Neural cell (in vitro differentiated cells): ENCODE measurements around the gene ATP6V0A4. TPM values are rescaled to one million over a fixed set of nuclear protein-coding genes. Genes with fewer than 3 reads are reported as not detected.

Experiments
- H2AFZ ChIP-seq: fragments of 200-600, 300-800 bp; sonication (generic), shearing (Covaris generic); 2 replicates; pipeline ENCODE4 v1.6.0; 2014; ENCODE audit warnings: low read depth, mild to moderate bottlenecking, antibody characterized with exemption, low read length, moderate library complexity
- H3F3A ChIP-seq: fragments of 200-600 bp; shearing (Covaris generic); 2 replicates; pipeline ENCODE4 v1.6.1; 2016; ENCODE audit warnings: mild to moderate bottlenecking, moderate library complexity, mixed read lengths, antibody characterized with exemption, low read length; ENCODE audit not compliant: insufficient read depth, poor library complexity, severe bottlenecking
- H3K27ac ChIP-seq: fragments of 200-600, 300-800 bp; sonication (generic), shearing (Covaris generic); 2 replicates; pipeline ENCODE4 v1.5.1; 2014; ENCODE audit warnings: mild to moderate bottlenecking, low read length, moderate library complexity
- H3K27me3 ChIP-seq: fragments of 300-800, 200-600 bp; sonication (generic), shearing (Covaris generic); 2 replicates; pipeline ENCODE4 v1.6.0; 2014; ENCODE audit warnings: mild to moderate bottlenecking, low read depth, low read length, moderate library complexity; ENCODE audit not compliant: insufficient read depth
- H3K36me3 ChIP-seq: fragments of 300-800, 200-600 bp; sonication (generic), shearing (Covaris generic); 2 replicates; pipeline ENCODE4 v1.5.1; 2014; ENCODE audit warnings: mild to moderate bottlenecking, antibody characterized with exemption, low read length, moderate library complexity; ENCODE audit not compliant: insufficient read depth
- H3K4me2 ChIP-seq: fragments of 300-800, 200-600 bp; sonication (generic), shearing (Covaris generic); 2 replicates; pipeline ENCODE4 v1.6.0; 2014; ENCODE audit warnings: mild to moderate bottlenecking, low read length
- H3K4me3 ChIP-seq: fragments of 300-800, 200-600 bp; sonication (generic), shearing (Covaris generic); 2 replicates; pipeline ENCODE4 v1.5.1; 2014; ENCODE audit warnings: mild to moderate bottlenecking, low read length, moderate library complexity
- H3K79me2 ChIP-seq: fragments of 200-600 bp; shearing (Covaris generic); replicated peaks from 2 replicates; pipeline ENCODE4 v1.6.0; 2014; ENCODE audit warnings: mild to moderate bottlenecking, low read length, moderate library complexity; ENCODE audit not compliant: insufficient read depth
- H3K9ac ChIP-seq: fragments of 300-800, 200-600 bp; sonication (generic), shearing (Covaris generic); 2 replicates; pipeline ENCODE4 v1.6.1; 2016; ENCODE audit warnings: mild to moderate bottlenecking, low read length, mixed read lengths
- H3K9me2 ChIP-seq: fragments of 200-600 bp; shearing (Covaris generic); 2 replicates; pipeline ENCODE4 v1.6.1; 2016; ENCODE audit warnings: mild to moderate bottlenecking, low read length, mixed read lengths; ENCODE audit not compliant: insufficient read depth
- H3K9me3 ChIP-seq: fragments of 200-600, 300-800 bp; sonication (generic), shearing (Covaris generic); 2 replicates; pipeline ENCODE4 v1.6.1; 2016; ENCODE audit warnings: mild to moderate bottlenecking, mixed run types, low read length, moderate library complexity, mixed read lengths
- H4K20me1 ChIP-seq: fragments of 200-600 bp; shearing (Covaris generic); 2 replicates; pipeline ENCODE4 v1.6.1; 2016; ENCODE audit warnings: mild to moderate bottlenecking, mixed run types; ENCODE audit not compliant: insufficient read depth
- CTCF ChIP-seq: fragments of 450-650 bp; IDR thresholded peaks from 2 replicates; pipeline ENCODE4 v1.5.1; 2014; ENCODE audit warnings: antibody characterized with exemption, mild to moderate bottlenecking, moderate library complexity; ENCODE audit not compliant: poor library complexity, severe bottlenecking
- EP300 ChIP-seq: fragments of 450-650 bp; conservative IDR thresholded peaks from 2 replicates; pipeline ENCODE4 v1.6.1; 2014; ENCODE audit warnings: antibody characterized with exemption, mild to moderate bottlenecking, moderate library complexity; ENCODE audit not compliant: poor library complexity, severe bottlenecking
- EZH2 ChIP-seq: fragments of 200-600, 300-800 bp; shearing (Covaris generic), sonication (generic); IDR thresholded peaks from 2 replicates; pipeline ENCODE4 v1.6.1; 2014; ENCODE audit warnings: antibody characterized with exemption, low read length, borderline replicate concordance, mild to moderate bottlenecking; ENCODE audit not compliant: insufficient read depth, poor library complexity, severe bottlenecking
- MXI1 ChIP-seq: fragments of 450-650 bp; conservative IDR thresholded peaks from 2 replicates; pipeline ENCODE4 v1.6.1; 2014; ENCODE audit warnings: antibody characterized with exemption, mild to moderate bottlenecking; ENCODE audit not compliant: poor library complexity, severe bottlenecking
- POLR2AphosphoS5 ChIP-seq: IDR thresholded peaks from 2 replicates; pipeline ENCODE4 v1.6.1; 2012
- RAD21 ChIP-seq: fragments of 450-650 bp; conservative IDR thresholded peaks from 2 replicates; pipeline ENCODE4 v1.6.1; 2014; ENCODE audit warnings: antibody characterized with exemption, mild to moderate bottlenecking, moderate library complexity
- REST ChIP-seq: IDR thresholded peaks from 2 replicates; pipeline ENCODE4 v1.6.1; 2012; ENCODE audit warnings: borderline replicate concordance
- SMC3 ChIP-seq: fragments of 450-650 bp; conservative IDR thresholded peaks from 2 replicates; pipeline ENCODE4 v1.6.1; 2014; ENCODE audit warnings: antibody characterized with exemption, mild to moderate bottlenecking, moderate library complexity; ENCODE audit not compliant: poor library complexity
- TAF1 ChIP-seq: IDR thresholded peaks from 2 replicates; pipeline ENCODE4 v1.6.1; 2012; ENCODE audit warnings: low read depth
- polyA plus RNA-seq: library from polyadenylated mRNA; depleted of rRNA; stranded (reverse); fragments of >200 nt; gene quantifications from 2 replicates; pipeline ENCODE4 v1.2.3, GENCODE V29; 2014

Gene ATP6V0A4
- polyA plus RNA-seq, 1 donor from 2014 or later, result 0.81 TPM

DNA sequence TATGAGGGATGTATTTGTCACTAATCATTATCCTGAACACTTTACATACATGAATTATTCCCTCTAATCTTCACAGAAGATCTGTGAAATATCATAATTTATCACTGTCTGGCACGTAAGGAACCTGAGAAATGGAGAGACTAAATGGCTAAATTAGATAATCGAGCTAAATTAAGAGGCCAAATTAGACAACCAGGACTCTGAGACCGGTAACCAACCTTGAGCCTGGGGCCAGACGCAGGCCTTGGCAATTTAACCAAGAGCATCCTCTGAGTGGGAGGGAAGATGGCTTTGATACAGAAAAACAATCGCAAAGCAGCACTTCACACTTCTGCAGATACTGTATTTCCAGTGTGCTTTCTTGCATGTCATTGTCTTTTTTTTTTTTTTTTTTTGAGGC, 118.2 kb downstream of the ATP6V0A4 start:
- H3K9me2 ChIP-seq, result no peaks in the 10 kb centered on the region
- TF ChIP-seq TAF1 (no peak), EZH2 (no peak), SMC3 (no peak), EP300 (no peak), RAD21 (no peak), CTCF (no peak), POLR2AphosphoS5 (no peak), REST (no peak), MXI1 (no peak)
- no peak overlapping the region for H2AFZ ChIP-seq
- no peaks in the 10 kb centered on the region for H3K9me3 ChIP-seq
- H3K27ac ChIP-seq, result no peak overlapping the region
- no peaks in the 10 kb centered on the region for H4K20me1 ChIP-seq
- H3K4me3 ChIP-seq, result no peak overlapping the region
- H3K4me2 ChIP-seq, result no peak overlapping the region
- no peaks in the 10 kb centered on the region for H3F3A ChIP-seq
- no peaks in the 10 kb centered on the region for H3K27me3 ChIP-seq
- no peaks in the 10 kb centered on the region for H3K36me3 ChIP-seq
- no peaks in the 10 kb centered on the region for H3K79me2 ChIP-seq
- H3K9ac ChIP-seq, result no peak overlapping the region

DNA sequence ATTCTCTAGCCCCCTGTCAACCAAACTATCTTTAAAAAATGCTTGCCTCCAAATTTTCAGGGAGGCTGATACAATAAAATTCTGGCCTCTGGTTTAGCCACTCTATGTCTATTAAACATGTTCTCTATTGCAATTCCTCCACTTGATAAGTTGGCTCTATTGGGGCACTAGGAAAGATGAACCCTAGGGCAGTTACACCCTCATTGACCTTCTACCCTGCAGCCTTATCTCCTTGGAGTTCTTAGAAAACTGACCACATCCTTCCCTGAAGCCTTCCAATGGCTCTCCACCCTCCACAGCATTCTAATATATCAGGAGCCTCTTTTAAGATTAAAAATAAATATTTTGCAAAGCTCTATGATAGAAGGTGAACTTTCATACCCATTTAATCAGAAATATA, 127.4 kb downstream of the ATP6V0A4 start:
- Histone ChIP-seq H3F3A (no peaks in the 10 kb centered on the region), H3K36me3 (no peaks in the 10 kb centered on the region), H4K20me1 (no peaks in the 10 kb centered on the region), H3K4me2 (no peak overlapping the region), H3K9me2 (no peaks in the 10 kb centered on the region), H3K9ac (no peak overlapping the region), H3K79me2 (no peaks in the 10 kb centered on the region), H3K27me3 (no peaks in the 10 kb centered on the region), H2AFZ (no peak overlapping the region), H3K4me3 (no peak overlapping the region), H3K9me3 (no peaks in the 10 kb centered on the region), H3K27ac (no peak overlapping the region)
- TF ChIP-seq REST, result no peak
- no peak for TF ChIP-seq RAD21
- TF ChIP-seq EP300, result no peak
- no peak for TF ChIP-seq CTCF
- TF ChIP-seq SMC3, result no peak
- no peak for TF ChIP-seq POLR2AphosphoS5
- no peak for TF ChIP-seq EZH2
- no peak for TF ChIP-seq MXI1
- TF ChIP-seq TAF1, result no peak
